HG03025 (cell line): ENCODE results near the gene SF3B5.
"Not testable (repeated sequence)": the region's sequence is repeated elsewhere in the genome, so short reads cannot be mapped to it uniquely, and the experiment has no call there.

ENCODE experiments used
- ATAC-seq: cut with Tn5 transposase; IDR thresholded peaks from one replicate; pipeline ENCODE4 v1.9.1; 2021; ENCODE audit warnings: mild to moderate bottlenecking, moderate library complexity; ENCODE audit not compliant: unreplicated experiment, low FRiP score

Gene SF3B5

DNA sequence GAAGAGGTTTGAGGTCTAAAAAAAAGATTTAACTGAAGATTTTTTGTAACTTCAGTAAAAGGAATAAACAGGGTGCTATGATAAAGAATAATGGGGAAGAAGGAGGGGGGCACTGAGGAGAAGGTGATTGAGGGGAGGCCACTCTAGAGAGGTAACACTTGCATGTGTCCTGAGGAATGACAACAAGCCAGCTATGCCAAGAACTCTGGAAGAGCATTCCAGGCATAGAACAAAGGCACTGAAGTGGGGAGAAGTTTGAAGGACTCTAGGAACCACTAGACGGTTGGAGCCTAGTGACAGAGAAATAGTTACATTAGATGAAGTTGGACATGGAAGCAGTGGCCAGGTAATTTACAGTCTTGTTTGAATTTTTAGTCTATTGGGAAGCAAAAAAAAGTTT is 10.8 kb upstream of the SF3B5 start:
- no peak for ATAC-seq

DNA sequence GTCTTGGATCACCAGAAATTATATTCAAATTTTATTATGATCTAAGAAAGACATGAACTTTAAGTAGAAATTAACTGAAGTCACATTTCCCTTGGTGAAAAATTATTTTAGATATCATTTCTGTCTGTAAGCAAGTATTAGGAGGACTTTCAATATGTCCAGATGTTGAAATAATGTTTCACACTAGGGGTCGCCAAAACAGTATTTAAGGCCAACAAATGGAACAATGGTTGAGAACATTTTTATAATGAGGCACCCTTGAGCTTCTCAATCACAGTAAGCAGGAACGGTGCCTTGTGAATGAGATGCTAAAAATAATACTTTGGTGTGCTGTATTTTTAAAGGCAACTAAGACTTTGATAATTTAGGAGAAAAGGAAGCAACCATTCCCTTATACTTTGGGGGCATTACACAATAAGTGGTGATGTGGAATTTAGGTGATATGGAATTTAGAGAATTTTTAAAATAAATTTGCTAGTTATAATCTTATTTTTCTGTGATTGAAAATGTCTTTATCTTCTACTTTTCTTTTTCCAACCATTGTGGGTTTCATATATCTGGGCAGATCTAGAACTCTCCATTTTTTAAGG is 9.6 kb upstream of the SF3B5 start:
- no peak for ATAC-seq

DNA sequence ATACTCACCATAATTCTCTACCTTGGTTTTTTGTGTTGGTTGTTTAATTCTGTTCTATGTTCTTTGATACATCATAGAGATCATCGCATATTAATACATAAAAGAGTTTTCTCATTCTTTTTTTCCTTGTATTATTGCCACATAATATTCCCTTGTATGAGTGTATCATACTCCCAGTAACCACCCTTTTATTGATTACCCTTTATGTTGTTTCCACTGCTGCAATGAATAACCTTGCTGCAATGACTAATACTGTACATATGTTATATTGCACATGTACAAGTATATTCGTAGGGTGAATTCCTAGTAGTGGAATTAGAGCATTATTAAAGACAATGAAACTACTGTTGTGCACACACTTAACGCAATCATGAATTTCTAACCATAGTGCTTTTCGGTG is 9.1 kb upstream of the SF3B5 start:
- no peak for ATAC-seq

DNA sequence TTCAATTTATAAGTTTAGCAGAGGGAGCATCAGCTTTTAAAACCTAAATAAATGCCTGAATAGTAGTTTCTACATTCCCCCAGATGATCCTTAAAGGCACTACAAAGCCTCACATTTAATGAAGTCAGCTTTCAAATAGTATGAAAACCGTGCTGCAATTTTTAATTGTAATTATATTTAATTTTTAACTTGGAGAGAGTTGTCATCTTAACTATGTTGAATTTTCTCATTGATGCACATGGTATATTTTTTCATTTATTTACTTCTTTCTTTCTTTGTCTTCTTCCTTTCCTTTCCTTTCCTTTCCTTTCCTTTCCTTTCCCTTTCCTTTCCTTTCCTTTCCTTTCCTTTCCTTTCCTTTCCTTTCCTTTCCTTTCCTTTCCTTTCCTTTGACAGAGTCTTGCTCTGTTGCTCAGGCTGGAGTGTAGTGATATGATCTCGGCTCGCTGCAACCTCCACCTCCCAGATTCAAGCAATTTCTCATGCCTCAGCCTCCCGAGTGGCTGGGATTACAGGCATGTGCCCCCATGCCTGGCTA is 7.7 kb upstream of the SF3B5 start:
- no peak for ATAC-seq

DNA sequence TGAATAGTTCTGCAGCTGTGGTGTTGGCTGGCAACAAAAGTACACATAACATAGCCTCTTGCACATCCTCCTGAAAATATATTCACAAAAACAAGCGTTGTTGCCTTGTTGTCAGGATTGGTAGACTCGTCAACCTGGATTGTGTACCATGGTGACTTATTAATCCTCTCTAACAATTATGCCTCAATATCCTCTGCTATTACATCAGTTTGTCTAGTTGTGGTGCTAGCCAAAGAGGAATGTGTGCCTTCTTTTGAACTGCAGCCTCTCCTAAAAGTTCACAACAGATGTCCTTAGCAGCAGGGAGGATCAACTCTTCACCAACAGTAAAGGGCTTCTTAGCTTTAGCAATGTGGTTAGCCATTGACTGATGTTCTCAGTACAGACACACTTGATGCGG is 3.6 kb upstream of the SF3B5 start:
- no peak for ATAC-seq

DNA sequence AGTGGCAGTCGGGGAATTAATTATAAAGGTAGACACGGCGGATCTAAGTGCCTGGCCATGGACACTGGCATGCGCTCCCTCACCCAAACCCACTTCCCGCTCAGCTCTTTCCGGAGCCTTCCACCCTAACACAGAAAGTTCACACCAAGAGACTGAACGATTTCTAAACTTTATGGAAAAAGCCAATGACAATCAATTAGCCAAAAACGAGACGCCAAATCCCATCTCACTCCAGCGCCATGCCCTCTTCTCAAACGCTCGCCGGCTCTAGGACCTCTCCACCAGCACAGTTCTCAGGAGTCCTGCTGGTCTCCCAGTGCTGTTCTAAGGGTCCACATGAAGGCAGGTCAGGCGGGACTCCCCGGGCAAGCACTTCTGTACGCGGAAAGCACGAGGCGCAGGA is 641 bp downstream of the SF3B5 start:
- peak; percentile 2 for ATAC-seq

DNA sequence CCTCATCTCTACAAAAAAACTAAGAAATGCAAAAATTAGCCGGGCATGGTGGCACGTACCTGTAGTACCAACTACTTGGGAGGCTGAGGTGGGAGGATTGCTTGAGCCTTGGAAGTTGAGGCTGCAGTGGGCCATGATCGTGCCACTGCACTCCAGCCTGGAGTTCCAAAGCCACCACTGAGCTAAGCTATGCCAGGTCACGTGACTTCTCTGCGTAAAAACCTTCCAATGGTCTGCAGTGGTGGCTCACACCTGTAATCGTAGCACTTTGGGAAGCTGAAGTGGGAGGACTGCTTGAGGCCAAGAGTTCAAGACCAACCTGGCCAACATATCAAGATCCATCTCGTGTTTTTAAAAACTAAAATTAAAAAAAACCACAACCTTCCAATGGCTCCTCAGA is 1.7 kb downstream of the SF3B5 start:
- ATAC-seq = no peak

DNA sequence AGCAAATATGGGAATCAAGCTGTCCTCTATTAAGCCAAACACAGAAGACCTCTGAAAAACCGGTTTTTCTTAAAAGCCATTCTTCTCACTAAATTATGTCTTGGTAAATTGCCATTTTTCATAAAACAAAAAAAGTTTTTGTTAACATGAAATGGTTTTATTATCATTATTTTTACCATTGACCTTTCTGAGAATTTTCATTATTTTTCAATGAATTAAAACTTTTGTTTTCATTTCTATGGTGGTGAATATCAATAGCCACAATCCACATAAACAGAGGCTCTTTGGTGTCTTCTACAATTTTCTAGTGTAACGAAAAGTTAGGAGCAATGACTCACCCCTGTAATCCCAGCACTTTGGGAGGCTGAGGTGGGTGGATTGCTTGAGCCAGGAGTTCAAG is 2.1 kb downstream of the SF3B5 start:
- no peak for ATAC-seq

DNA sequence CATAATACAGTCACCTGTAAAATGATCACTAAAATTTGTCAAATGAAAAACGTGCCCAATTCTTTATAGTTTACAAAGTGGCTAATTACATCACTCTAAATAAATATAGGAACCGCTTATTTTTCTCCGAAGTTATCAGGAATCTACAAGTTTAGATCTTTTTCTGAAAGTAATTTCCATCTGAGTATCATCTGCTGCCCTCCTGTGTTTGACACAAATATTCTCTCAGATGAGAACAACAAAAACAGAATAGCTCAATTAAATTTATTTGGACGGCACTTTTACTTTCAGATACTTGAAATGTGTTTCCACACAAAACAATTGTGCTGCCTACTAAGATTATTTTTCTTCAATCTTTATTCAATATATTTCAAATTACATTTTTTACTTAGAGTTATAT is 5.0 kb downstream of the SF3B5 start:
- ATAC-seq = no peak

DNA sequence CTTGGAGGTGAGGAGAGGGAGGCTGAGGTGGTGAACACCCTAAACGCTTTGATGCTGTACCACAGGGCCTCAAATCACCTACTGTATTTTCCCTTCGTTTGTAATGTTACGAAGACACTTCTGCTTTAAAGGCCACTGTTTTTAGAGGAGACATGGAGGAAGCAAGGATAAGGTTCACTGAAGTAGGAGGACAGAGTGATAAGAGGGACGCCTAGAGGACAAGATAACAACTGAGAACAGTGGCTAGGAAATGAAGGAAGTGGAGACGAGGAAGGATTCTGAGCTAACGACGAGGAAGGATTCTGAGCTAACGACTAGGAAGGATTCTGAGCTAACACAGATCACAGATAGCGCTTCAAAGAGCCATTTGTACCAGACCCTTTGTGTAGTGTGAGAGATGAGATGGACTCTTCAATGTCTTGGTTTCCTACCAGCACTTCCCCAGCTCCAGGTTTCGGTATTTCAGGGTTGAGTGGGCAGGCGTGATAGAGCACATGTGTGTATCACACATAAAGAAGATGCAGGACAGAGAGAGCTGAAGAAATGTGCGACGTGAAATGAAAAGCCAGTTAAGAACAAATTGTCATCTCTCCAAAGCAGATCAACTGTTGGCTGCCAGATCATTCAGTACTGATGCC is 7.5 kb downstream of the SF3B5 start:
- ATAC-seq = no peak

DNA sequence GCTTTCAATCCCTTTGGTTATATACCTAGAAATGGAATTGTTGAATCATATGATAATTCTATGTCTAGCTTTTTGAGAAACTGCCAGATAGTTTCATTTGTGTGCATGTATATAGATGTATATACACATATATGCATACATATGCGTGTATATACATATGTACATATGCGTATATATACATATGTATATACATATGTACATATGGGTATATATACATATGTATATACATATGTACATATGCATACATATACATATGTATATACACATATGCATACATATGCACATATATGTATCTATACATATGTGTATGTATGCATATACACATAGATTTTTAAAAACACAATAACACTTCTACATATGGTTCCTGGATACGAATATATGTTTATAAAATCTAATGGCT is 8.4 kb downstream of the SF3B5 start:
- no peak for ATAC-seq

DNA sequence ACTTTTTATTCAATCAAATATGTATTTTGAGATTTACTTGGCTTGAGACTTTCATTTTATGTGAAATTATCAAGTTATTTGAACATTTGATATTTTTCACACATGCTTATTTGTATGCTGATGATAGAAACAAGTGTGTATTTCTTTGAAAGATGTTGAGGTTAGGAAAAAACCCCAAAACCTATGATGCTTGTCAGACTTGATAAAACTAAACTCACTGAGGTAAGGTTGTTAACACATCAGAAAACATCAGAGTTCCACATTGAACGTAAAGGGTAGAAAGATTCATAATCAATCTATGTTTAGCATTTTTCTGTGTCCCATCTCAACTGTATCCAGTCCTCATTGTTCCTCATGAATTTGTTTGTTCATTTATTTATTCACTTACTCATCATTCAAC is 12.2 kb downstream of the SF3B5 start:
- ATAC-seq = no peak

DNA sequence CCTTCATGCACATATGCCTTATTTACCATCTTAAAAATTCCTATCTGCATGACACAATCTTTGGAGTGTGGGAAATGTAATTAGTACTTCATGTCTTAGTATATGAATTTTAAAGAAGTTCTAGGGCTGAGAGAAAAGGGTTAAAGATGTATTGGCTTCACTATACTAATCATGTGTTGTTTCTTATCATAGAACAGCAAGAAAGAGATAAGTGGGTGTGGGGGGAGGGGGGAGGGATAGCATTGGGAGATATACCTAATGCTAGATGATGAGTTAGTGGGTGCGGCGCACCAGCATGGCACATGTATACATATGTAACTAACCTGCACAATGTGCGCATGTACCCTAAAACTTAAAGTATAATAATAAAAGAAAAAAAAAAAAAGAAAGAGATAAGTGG is 13.0 kb downstream of the SF3B5 start:
- not testable (repeated sequence) for ATAC-seq

DNA sequence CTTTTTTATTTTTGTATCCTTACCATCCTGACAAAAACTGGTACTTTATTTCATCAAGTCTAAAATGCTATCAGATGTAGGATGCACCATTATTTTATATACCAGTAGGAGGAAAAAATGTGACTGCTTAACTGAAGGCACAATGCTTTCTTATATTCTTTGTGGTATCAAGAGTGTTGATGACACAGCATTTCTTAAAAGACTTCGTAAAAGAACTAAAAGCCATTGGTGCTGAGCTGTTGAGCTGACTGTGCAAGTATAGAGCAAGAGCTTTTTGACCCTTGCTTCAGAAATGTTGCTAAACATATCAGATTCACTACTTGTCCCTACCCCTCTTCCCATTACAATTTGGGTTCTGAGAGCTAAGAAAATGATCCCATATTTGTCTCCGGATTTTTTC is 17.5 kb downstream of the SF3B5 start:
- ATAC-seq = no peak

DNA sequence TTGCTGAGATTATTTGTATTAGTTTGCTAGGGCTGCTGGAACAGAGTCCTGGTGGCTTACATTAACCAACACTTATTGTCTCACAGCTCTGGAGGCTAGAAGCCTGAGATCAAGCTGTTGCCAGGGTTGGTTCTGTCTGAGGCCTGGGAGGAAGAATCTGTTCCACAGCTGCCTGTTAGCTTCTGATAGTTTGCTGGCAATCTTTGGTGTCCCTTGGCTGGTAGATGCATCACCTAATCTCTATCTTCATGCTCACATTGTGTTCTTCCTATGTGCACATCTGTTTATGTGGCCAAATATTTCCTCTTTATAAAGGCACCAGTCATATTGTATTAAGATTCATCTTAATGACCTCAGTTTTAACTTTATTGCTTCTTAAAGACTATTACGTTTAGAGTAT is 19.5 kb downstream of the SF3B5 start:
- ATAC-seq = no peak

DNA sequence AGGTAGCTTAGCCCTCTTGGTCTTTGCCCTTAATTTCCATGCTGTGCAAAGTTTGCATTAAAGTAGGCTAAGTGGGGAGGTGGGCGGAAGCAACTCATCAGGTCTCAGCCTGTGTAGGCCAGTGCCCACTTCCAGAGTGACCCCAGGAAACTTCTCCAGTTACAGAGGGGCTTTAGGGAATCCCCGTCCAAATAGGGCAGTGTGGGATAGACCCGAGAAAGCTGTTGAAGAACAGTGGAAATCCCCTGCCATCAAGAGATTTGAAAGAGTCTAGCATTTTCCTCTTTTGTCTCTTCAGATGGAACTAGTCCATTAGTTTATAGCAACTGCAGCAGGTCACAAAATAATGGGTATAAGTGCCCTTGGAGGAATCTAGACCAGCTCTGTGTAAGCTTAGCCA is 20.2 kb downstream of the SF3B5 start:
- ATAC-seq = no peak

DNA sequence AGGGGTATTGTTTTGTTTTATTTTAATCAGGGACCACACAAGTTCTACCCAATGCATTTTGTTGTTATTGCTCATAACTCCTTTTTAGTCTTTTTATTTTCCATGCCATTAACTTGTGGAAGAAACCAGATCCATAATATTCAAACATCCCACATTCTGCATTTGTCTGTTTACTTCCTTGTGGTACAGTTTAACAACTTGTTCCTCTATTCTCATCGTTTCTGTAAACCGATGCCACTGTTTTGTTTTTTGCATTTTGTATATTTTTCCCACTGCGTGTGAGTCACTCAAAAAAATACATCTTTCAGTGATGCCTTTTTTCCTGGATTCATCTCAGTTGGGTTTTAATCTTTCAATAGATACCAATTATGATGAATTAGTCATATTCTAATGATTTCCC is 22.3 kb downstream of the SF3B5 start:
- no peak for ATAC-seq

DNA sequence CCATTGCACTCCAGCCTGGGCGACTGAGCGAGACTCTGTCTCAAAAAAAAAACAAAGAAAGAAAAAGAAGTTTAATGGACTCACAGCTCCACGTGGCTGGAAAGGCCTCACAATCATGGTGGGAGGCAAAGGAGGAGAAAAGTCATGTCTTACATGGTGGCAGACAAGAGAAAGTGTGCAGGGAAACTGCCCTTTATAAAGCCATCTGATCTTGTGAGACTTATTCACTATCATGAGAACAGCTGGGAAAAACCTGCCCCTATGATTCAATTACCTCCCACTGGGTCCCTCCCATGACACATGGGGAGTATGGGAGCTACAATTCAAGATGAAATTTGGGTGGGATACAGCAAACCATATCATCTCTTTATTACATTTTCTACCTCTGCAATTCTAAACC is 25.9 kb downstream of the SF3B5 start:
- ATAC-seq = no peak

DNA sequence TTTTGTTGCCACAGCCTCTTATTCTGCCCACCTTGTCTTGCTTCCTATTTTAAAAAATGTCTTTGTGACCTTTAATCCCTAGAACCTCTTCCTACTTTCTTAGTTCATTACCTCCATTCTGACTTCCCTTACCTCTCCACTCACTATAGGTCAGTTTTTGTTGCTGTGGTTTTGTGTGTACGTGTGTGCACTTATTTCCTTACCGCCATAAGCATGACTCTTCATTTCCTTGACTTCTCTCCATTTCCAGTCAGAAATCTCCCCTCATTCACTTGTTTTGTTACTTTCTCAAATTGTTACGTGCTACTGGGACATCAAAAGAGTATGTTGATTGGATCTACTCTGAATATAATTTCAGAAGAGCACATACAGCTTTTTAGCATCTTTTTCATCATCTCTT is 26.6 kb downstream of the SF3B5 start:
- no peak for ATAC-seq

DNA sequence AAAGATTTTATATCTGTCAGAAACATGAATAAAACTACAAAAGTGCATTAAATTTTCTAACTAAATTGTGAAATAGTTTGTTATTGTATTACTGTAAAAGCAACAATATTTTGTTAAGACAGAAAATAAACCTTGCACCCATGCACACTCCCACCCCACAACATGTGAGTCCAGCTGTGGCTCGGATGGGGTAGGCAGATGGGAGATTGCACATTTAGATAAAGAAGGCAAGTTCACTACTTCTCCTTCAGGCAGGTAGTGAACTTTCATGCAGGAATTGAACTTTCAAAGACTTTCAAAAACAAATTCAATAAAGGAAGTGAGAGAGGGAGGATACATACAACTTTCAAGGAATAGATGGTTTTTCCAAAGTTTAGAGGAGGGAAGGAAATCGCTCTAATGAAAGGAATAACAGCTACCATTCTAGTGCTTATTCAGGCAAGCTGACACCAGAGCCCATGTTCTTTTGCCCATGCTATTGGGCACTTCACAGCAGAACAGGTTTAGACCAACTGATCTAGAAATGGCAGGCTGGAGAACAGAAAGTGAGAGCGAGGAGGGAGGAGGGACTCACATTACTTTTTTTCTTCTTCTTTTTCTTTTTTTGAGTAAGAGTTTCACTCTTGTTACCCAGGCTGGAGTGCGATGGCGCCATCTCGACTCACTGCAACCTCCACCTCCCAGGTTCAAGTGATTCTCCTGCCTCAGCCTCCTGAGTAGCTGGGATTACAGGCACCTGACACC is 28.5 kb downstream of the SF3B5 start:
- ATAC-seq = peak; percentile 36

DNA sequence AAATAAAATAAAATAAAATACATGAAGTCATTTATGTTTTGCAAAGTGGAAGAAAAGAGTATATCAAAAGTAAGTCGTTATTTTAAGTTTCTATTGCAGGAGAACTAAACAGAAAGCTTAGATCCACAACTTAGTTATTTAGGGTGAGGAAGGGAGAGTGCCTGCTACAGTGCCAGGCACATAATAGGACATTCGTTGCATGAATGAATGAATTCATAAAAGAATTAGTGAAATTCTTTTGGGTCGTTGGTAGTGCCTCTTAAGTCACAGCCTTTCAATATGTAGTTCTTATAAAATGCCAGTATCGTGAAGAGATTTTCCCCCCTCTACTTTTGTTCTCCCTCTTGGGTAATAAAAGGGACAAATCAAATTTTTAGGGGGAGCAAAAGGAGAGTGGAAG is 29.1 kb downstream of the SF3B5 start:
- ATAC-seq = no peak

DNA sequence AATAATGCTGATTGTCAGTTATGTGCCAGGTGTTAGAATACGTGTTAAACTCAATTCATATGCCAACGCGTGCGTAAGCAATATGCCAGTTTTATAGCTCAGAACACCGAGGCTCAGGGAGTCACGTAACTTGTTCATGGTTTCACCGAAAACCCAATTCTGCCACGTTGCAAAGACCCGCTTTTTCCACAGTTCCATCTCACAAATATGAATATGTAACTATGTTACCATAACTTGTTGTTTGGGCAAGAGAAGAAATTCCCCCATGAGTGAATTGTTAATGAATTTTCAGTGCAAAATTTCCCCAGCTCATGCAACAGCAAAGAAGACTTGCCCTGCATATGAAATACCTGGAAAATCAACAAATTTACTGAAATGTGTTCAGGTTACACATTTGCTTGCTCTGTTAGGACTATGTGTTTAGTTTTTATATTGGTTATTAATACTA is 30.1 kb downstream of the SF3B5 start:
- ATAC-seq = no peak
